GM23338 (cell line): ENCODE measurements around the gene SELENOH. TPM values are rescaled to one million over a fixed set of nuclear protein-coding genes. Genes with fewer than 3 reads are reported as not detected.

ENCODE experiments used
- polyA plus RNA-seq: library from polyadenylated mRNA; unstranded; fragments of >200 nt; fragmentation: Nextera tagmentation; extraction: Ambion mirVana; gene quantifications from 2 replicates; pipeline ENCODE4 v1.2.1, GENCODE V29; 2016
- small RNA-seq: library from RNA; depleted of rRNA; stranded (forward); fragments of <200 nt; gene quantifications from one replicate; pipeline ENCODE3, GENCODE V24; 2014; ENCODE audit warnings: low replicate concordance
- total RNA-seq: library from RNA; depleted of rRNA; stranded (reverse); fragments of >200 nt; shearing (Covaris generic); gene quantifications from 2 replicates; pipeline ENCODE4 v1.2.3, GENCODE V29; 2014; rRNA removed

SELENOH gene
- total and polyA plus RNA-seq, 2 experiments from 2014 or later, result 282 to 379 TPM

Small RNAs within 50 kb of the gene (small RNA-seq; reads per million reads assigned to genes)
- gene AP001931.1 (not detected), gene TMX2-CTNND1 (not detected)

Other genes starting within 250 kb of the SELENOH start
- 49.7 and 49.8 TPM in 2 replicates for gene SLC43A1, start 225.8 kb upstream of the SELENOH start, total RNA-seq
- 19.6 and 19.7 TPM in 2 replicates for gene SLC43A1, start 225.8 kb upstream of the SELENOH start, polyA plus RNA-seq
- gene TIMM10, start 210.7 kb upstream of the SELENOH start, total RNA-seq, result 59.1 and 75.8 TPM in 2 replicates
- gene TIMM10, start 210.7 kb upstream of the SELENOH start, polyA plus RNA-seq, result 193 and 194 TPM in 2 replicates
- 0.31 TPM in 1 of 2 replicates, not detected in the other for gene SMTNL1, start 203.9 kb upstream of the SELENOH start, total RNA-seq
- gene SMTNL1, start 203.9 kb upstream of the SELENOH start, polyA plus RNA-seq, result 0.14 and 0.70 TPM in 2 replicates
- 42.2 and 52.0 TPM in 2 replicates for gene UBE2L6, start 173.8 kb upstream of the SELENOH start, total RNA-seq
- gene UBE2L6, start 173.8 kb upstream of the SELENOH start, polyA plus RNA-seq, result 46.0 and 46.5 TPM in 2 replicates
- gene SERPING1, start 143.8 kb upstream of the SELENOH start, total RNA-seq, result 40.8 and 42.3 TPM in 2 replicates
- gene SERPING1, start 143.8 kb upstream of the SELENOH start, polyA plus RNA-seq, result 49.8 and 54.7 TPM in 2 replicates
- 0.82 TPM in 1 of 2 replicates, not detected in the other for gene YPEL4, start 91.6 kb upstream of the SELENOH start, total RNA-seq
- gene YPEL4, start 91.6 kb upstream of the SELENOH start, polyA plus RNA-seq, result 1.1 and 1.2 TPM in 2 replicates
- 25.2 and 25.4 TPM in 2 replicates for gene CLP1, start 83.7 kb upstream of the SELENOH start, total RNA-seq
- 14.4 and 16.8 TPM in 2 replicates for gene CLP1, start 83.7 kb upstream of the SELENOH start, polyA plus RNA-seq
- gene ZDHHC5, start 73.4 kb upstream of the SELENOH start, total RNA-seq, result 35.7 and 42.3 TPM in 2 replicates
- 15.7 and 16.9 TPM in 2 replicates for gene ZDHHC5, start 73.4 kb upstream of the SELENOH start, polyA plus RNA-seq
- 15.2 and 17.7 TPM in 2 replicates for gene MED19, start 29.3 kb upstream of the SELENOH start, total RNA-seq
- 64.2 and 64.9 TPM in 2 replicates for gene MED19, start 29.3 kb upstream of the SELENOH start, polyA plus RNA-seq
- 61.1 and 69.3 TPM in 2 replicates for gene TMX2, start 28.9 kb upstream of the SELENOH start, total RNA-seq
- 56.0 and 59.2 TPM in 2 replicates for gene TMX2, start 28.9 kb upstream of the SELENOH start, polyA plus RNA-seq
- 0.08 TPM in 1 of 2 replicates, not detected in the other for gene BTBD18, start 10.3 kb downstream of the SELENOH start, total RNA-seq
- 0.29 and 0.31 TPM in 2 replicates for gene BTBD18, start 10.3 kb downstream of the SELENOH start, polyA plus RNA-seq
- 136 and 148 TPM in 2 replicates for gene CTNND1, start 20.3 kb downstream of the SELENOH start, total RNA-seq
- gene CTNND1, start 20.3 kb downstream of the SELENOH start, polyA plus RNA-seq, result 37.0 and 39.1 TPM in 2 replicates